KOPT-K1 (cell line): ENCODE data around the gene GALNT1.
"Not testable (repeated sequence)": the region's sequence is repeated elsewhere in the genome, so short reads cannot be mapped to it uniquely, and the experiment has no call there.

Experiments used
- H3K27ac ChIP-seq: fragments of 200-600 bp; sonication (generic); 2 replicates; pipeline ENCODE4 v1.5.1; 2016; ENCODE audit warnings: antibody characterized with exemption, mild to moderate bottlenecking, low read depth, low read length; ENCODE audit not compliant: poor library complexity, severe bottlenecking
- H3K36me3 ChIP-seq: fragments of 200-600 bp; sonication (generic); 2 replicates; pipeline ENCODE4 v1.5.1; 2017; ENCODE audit warnings: antibody characterized with exemption, mild to moderate bottlenecking, low read length, moderate library complexity; ENCODE audit not compliant: insufficient read depth
- H3K9me3 ChIP-seq: fragments of 200-600 bp; sonication (generic); 2 replicates; pipeline ENCODE4 v1.5.1; 2017; ENCODE audit warnings: antibody characterized with exemption, low read length, mild to moderate bottlenecking; ENCODE audit not compliant: insufficient read depth, poor library complexity, severe bottlenecking

GALNT1 gene

GRCh38 chr18:35581546-35581897 lies at the start of gene GALNT1:
Gene GALNT1, plus strand, starts transcription at chr18:35581740. Its CDS starts 72,923 bp downstream, at chr18:35654663.
- H3K27ac ChIP-seq, result no peak within 1 kb of the TSS
- no peaks in the 10 kb centered on the region for H3K36me3 ChIP-seq
- peaks cover 23% of the 10 kb centered on the region for H3K9me3 ChIP-seq

GRCh38 chr18:35533916-35534405 lies 47.6 kb upstream of the GALNT1 start:
- no peak overlapping the region for H3K27ac ChIP-seq
- no peaks in the 10 kb centered on the region for H3K36me3 ChIP-seq
- peaks cover 13% of the 10 kb centered on the region for H3K9me3 ChIP-seq

- Histone ChIP-seq H3K27ac (no peak overlapping the region), H3K36me3 (no peaks in the 10 kb centered on the region), H3K9me3 (peaks cover 16% of the 10 kb centered on the region)
Observed at GRCh38 chr18:35535297-35535696, 46.2 kb upstream of the GALNT1 start.

GRCh38 chr18:35542356-35542755 lies 39.2 kb upstream of the GALNT1 start:
- Histone ChIP-seq H3K36me3 (no peaks in the 10 kb centered on the region), H3K9me3 (peaks cover 4% of the 10 kb centered on the region), H3K27ac (no peak overlapping the region)

- Histone ChIP-seq H3K9me3 (no peaks in the 10 kb centered on the region), H3K36me3 (no peaks in the 10 kb centered on the region)
Observed at GRCh38 chr18:35547008-35547605, 34.4 kb upstream of the GALNT1 start.

GRCh38 chr18:35549564-35549963 lies 32.0 kb upstream of the GALNT1 start:
- Histone ChIP-seq H3K27ac (no peak overlapping the region), H3K36me3 (no peaks in the 10 kb centered on the region)

More at GRCh38 chr18:35547008-35547605, 34.4 kb upstream of the GALNT1 start:
- no peak overlapping the region for H3K27ac ChIP-seq

GRCh38 chr18:35553300-35553699 lies 28.2 kb upstream of the GALNT1 start:
- Histone ChIP-seq H3K9me3 (no peaks in the 10 kb centered on the region), H3K36me3 (no peaks in the 10 kb centered on the region), H3K27ac (no peak overlapping the region)

More at GRCh38 chr18:35549564-35549963, 32.0 kb upstream of the GALNT1 start:
- no peaks in the 10 kb centered on the region for H3K9me3 ChIP-seq

- not testable (repeated sequence) for H3K27ac ChIP-seq, H3K9me3 ChIP-seq, H3K36me3 ChIP-seq
Observed at GRCh38 chr18:35555538-35555937, 26.0 kb upstream of the GALNT1 start.

- H3K36me3 ChIP-seq, result no peaks in the 10 kb centered on the region
- H3K27ac ChIP-seq, result no peak overlapping the region
- H3K9me3 ChIP-seq, result no peaks in the 10 kb centered on the region
Observed at GRCh38 chr18:35559867-35560266, 21.7 kb upstream of the GALNT1 start.

GRCh38 chr18:35564795-35565453 lies 16.6 kb upstream of the GALNT1 start:
- Histone ChIP-seq H3K9me3 (no peaks in the 10 kb centered on the region), H3K27ac (no peak overlapping the region), H3K36me3 (no peaks in the 10 kb centered on the region)

GRCh38 chr18:35566019-35566418 lies 15.5 kb upstream of the GALNT1 start:
- H3K9me3 ChIP-seq, result no peaks in the 10 kb centered on the region
- no peak overlapping the region for H3K27ac ChIP-seq
- no peaks in the 10 kb centered on the region for H3K36me3 ChIP-seq

GRCh38 chr18:35570182-35570581 lies 11.4 kb upstream of the GALNT1 start:
- H3K9me3 ChIP-seq, result no peaks in the 10 kb centered on the region
- no peak overlapping the region for H3K27ac ChIP-seq
- no peaks in the 10 kb centered on the region for H3K36me3 ChIP-seq

- Histone ChIP-seq H3K9me3 (peaks cover 6% of the 10 kb centered on the region), H3K36me3 (no peaks in the 10 kb centered on the region), H3K27ac (no peak overlapping the region)
Observed at GRCh38 chr18:35571138-35571537, 10.4 kb upstream of the GALNT1 start.

- peaks cover 14% of the 10 kb centered on the region for H3K9me3 ChIP-seq
- no peak overlapping the region for H3K27ac ChIP-seq
- H3K36me3 ChIP-seq, result no peaks in the 10 kb centered on the region
Observed at GRCh38 chr18:35572644-35573043, 8.9 kb upstream of the GALNT1 start.

GRCh38 chr18:35573531-35573930 lies 8.0 kb upstream of the GALNT1 start:
- peaks cover 14% of the 10 kb centered on the region for H3K9me3 ChIP-seq
- no peaks in the 10 kb centered on the region for H3K36me3 ChIP-seq
- H3K27ac ChIP-seq, result no peak overlapping the region
